Measurements from ENCODE around the gene SHISA4. TPM values are rescaled to one million over a fixed set of nuclear protein-coding genes. Genes with fewer than 3 reads are reported as not detected.
"Not testable (repeated sequence)": the region's sequence is repeated elsewhere in the genome, so short reads cannot be mapped to it uniquely, and the experiment has no call there.

The SHISA4 gene
- total RNA-seq, 3 donors from 2014 or later (not counting 1 experiment from before 2014, with no cell fraction given) = 0.54 to 2.0 TPM; not detected in 1

GRCh38 chr1:201851949-201852348, 36.7 kb upstream of the SHISA4 start:
- Histone ChIP-seq H3K36me3 (ENCODE audit: control insufficient read depth, insufficient read depth, low read length) (peaks cover 73% of the 10 kb centered on the region), H3K4me3 (ENCODE audit: low read length) (no peak overlapping the region), H3K4me1 (ENCODE audit: control insufficient read depth, insufficient read depth, low read length) (no peaks in the 10 kb centered on the region), H3K27me3 (ENCODE audit: control insufficient read depth, insufficient read depth, low read length) (no peaks in the 10 kb centered on the region), H3K9me3 (ENCODE audit: control insufficient read depth, insufficient read depth, low read length) (no peaks in the 10 kb centered on the region), H3K27ac (ENCODE audit: low read length) (no peak overlapping the region)
- H3K9me3 Mint-ChIP-seq = no peaks in the 10 kb centered on the region
- WGBS (ENCODE audit: insufficient coverage) = 100% methylated on average over 1 of the region's 1 CpG
- intact Hi-C loops (cut with micrococcal nuclease) = no loop called here
- ATAC-seq (no peak), DNase-seq (no peak)
- no peak overlapping the region for H3K27ac Mint-ChIP-seq
- H3K4me1 Mint-ChIP-seq = peaks cover 8 to 10% of the 10 kb centered on the region in 2 donors
- peaks cover 33% of the 10 kb centered on the region for H3K36me3 Mint-ChIP-seq
- H3K27me3 Mint-ChIP-seq (ENCODE audit: low read depth in 2 of 2) = no peaks in the 10 kb centered on the region
- TF ChIP-seq CTCF (IDR thresholded peaks at IDR 0.05) = no peak
- no peak overlapping the region for H3K4me3 Mint-ChIP-seq

DNA sequence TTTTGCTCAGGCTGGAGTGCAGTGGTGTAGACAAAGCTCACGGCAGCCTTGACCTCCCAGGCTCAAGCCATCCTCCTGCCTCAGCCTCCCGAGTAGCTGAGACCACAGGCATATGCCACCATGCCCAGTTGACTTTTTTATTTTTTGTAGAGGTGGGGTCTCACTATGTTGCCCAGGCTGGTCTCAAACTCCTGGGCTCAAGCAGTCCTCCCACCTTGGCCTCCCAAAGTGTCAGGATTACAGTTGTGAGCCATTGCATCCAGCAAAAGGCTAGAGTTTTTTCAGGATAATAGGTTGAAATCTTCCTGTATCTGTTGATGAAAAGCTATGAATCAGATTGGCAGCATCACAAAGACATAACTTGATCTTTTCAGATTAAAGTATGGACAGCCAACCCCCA, 32.0 kb upstream of the SHISA4 start:
- H3K4me1 Mint-ChIP-seq; H3K9me3 ChIP-seq (ENCODE audit: control insufficient read depth, insufficient read depth, low read length); H3K4me1 ChIP-seq (ENCODE audit: control insufficient read depth, insufficient read depth, low read length); H3K27me3 Mint-ChIP-seq (ENCODE audit: low read depth in 2 of 2); DNase-seq; H3K27me3 ChIP-seq (ENCODE audit: control insufficient read depth, insufficient read depth, low read length); H3K27ac ChIP-seq (ENCODE audit: low read length); H3K9me3 Mint-ChIP-seq; H3K4me3 ChIP-seq (ENCODE audit: low read length); H3K27ac Mint-ChIP-seq; intact Hi-C loops (cut with micrococcal nuclease); H3K4me3 Mint-ChIP-seq; ATAC-seq: not testable (repeated sequence)
- H3K36me3 ChIP-seq (ENCODE audit: control insufficient read depth, insufficient read depth, low read length) = peaks cover 84% of the 10 kb centered on the region
- H3K36me3 Mint-ChIP-seq = peaks cover 47% of the 10 kb centered on the region
- 100% methylated on average over 2 of the region's 2 CpGs for WGBS (ENCODE audit: insufficient coverage)

DNA sequence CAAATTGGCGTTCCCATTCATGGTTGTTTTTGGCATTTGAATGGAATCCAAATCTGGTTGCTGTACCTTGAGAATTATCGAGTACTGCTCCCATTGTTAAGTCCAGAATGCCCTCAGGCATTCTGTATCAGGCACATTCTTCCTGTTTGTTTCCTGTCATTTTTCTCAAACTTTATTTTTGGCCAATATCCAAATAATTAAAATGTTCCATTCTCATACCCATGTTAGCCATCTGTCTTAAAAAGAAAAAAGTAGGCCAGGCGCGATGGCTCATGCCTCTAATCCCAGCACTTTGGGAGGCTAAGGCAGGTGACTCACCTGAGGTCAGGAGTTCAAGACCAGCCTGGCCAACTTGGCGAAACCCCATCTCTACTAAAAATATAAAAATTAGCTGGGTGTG, 29.3 kb upstream of the SHISA4 start:
- DNase-seq (no peak), ATAC-seq (no peak)
- Mint-ChIP-seq H3K36me3 (peaks cover 35% of the 10 kb centered on the region), H3K27me3 (ENCODE audit: low read depth in 2 of 2) (no peaks in the 10 kb centered on the region), H3K4me3 (no peak overlapping the region), H3K9me3 (no peaks in the 10 kb centered on the region), H3K4me1 (no peaks in the 10 kb centered on the region), H3K27ac (no peak overlapping the region)
- intact Hi-C loops (cut with micrococcal nuclease) = no loop called here
- Histone ChIP-seq H3K36me3 (ENCODE audit: control insufficient read depth, insufficient read depth, low read length) (peaks cover 66% of the 10 kb centered on the region), H3K4me3 (ENCODE audit: low read length) (no peak overlapping the region), H3K27me3 (ENCODE audit: control insufficient read depth, insufficient read depth, low read length) (no peaks in the 10 kb centered on the region), H3K4me1 (ENCODE audit: control insufficient read depth, insufficient read depth, low read length) (no peaks in the 10 kb centered on the region), H3K9me3 (ENCODE audit: control insufficient read depth, insufficient read depth, low read length) (no peaks in the 10 kb centered on the region), H3K27ac (ENCODE audit: low read length) (no peak overlapping the region)
- no peak for TF ChIP-seq CTCF (IDR thresholded peaks at IDR 0.05)
- 99% methylated on average over 4 of the region's 5 CpGs for WGBS (ENCODE audit: insufficient coverage)

DNA sequence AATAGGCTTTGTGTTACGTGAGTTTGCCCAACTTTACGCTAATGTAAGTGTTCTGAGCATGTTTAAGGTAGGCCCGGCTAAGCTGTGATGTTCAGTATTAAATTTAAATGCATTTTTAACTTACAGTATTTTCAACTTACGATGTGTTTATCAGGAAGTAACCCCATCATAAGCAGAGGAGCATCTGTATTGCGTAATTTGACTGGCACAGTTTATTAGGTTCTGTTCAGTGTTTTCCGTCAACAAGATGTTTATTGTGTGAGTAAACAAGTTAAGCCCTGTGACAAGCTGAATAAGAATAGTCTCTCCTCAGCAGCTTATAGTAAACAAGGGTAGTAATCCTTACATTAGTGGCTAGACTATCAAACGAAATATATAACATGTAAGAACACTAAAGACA, 27.2 kb upstream of the SHISA4 start:
- no peak for TF ChIP-seq CTCF (IDR thresholded peaks at IDR 0.05)
- peaks cover 51% of the 10 kb centered on the region for H3K36me3 ChIP-seq (ENCODE audit: control insufficient read depth, insufficient read depth, low read length)
- 100% methylated on average over 3 of the region's 7 CpGs for WGBS (ENCODE audit: insufficient coverage)
- H3K4me1 ChIP-seq (ENCODE audit: control insufficient read depth, insufficient read depth, low read length) = no peaks in the 10 kb centered on the region
- ATAC-seq (no peak), DNase-seq (no peak)
- intact Hi-C loops (cut with micrococcal nuclease) = no loop called here
- H3K9me3 ChIP-seq (ENCODE audit: control insufficient read depth, insufficient read depth, low read length) = no peaks in the 10 kb centered on the region
- Mint-ChIP-seq H3K27ac (no peak overlapping the region), H3K9me3 (no peaks in the 10 kb centered on the region), H3K4me1 (no peaks in the 10 kb centered on the region), H3K4me3 (no peak overlapping the region), H3K36me3 (peaks cover 18% of the 10 kb centered on the region), H3K27me3 (ENCODE audit: low read depth in 2 of 2) (no peaks in the 10 kb centered on the region)
- no peak overlapping the region for H3K27ac ChIP-seq (ENCODE audit: low read length)
- no peaks in the 10 kb centered on the region for H3K27me3 ChIP-seq (ENCODE audit: control insufficient read depth, insufficient read depth, low read length)
- no peak overlapping the region for H3K4me3 ChIP-seq (ENCODE audit: low read length)

All from natural killer cell (primary cell).